Suprapubic skin (tissue), 3 donors: ENCODE measurements around the gene CEP192.
"Not testable (repeated sequence)": the region's sequence is repeated elsewhere in the genome, so short reads cannot be mapped to it uniquely, and the experiment has no call there.

Experiments used
- CTCF ChIP-seq, 2 donors: fragments of 200-600 bp in 1 of 2; fragments of 450-650 bp in 1 of 2; sonication (generic) in 1 of 2; IDR thresholded peaks; one replicate each; pipeline ENCODE4 v1.5.1; 2016 to 2019; ENCODE audit warnings: antibody characterized with exemption in 2 of 2, mild to moderate bottlenecking in 1 of 2, moderate library complexity in 1 of 2
- EP300 ChIP-seq: sonication (generic); formaldehyde crosslinking; IDR thresholded peaks from one replicate; pipeline ENCODE4 v1.6.1; 2017; ENCODE audit warnings: antibody characterized with exemption
- POLR2A ChIP-seq, 2 donors: fragments of 450-650 bp; IDR thresholded peaks; one replicate each; pipeline ENCODE4 v1.6.1; 2017; ENCODE audit warnings: antibody characterized with exemption in 2 of 2, mild to moderate bottlenecking in 2 of 2, moderate library complexity in 2 of 2

- not testable (repeated sequence) for TF ChIP-seq CTCF (IDR thresholded peaks at IDR 0.05); EP300; POLR2A (IDR thresholded peaks at IDR 0.05)
Measured at GRCh38 chr18:12997330-12997729, 6.2 kb downstream of the CEP192 start.
